Adipocyte (in vitro differentiated cells): ENCODE data around the gene DCBLD2.

ENCODE experiments used
- DNase-seq: peaks from one replicate; pipeline ENCODE4 v3.0.0-alpha.2; 2015; ENCODE audit warnings: low read depth
- H3K27me3 ChIP-seq: replicated peaks from 2 replicates; pipeline ENCODE4 v1.7.0; 2013; ENCODE audit warnings: mild to moderate bottlenecking, low read length, moderate library complexity; ENCODE audit not compliant: control insufficient read depth, insufficient read depth
- H3K36me3 ChIP-seq: 2 replicates; pipeline ENCODE4 v1.7.0; 2013; ENCODE audit warnings: low read length, mild to moderate bottlenecking, moderate library complexity; ENCODE audit not compliant: control insufficient read depth, insufficient read depth, severe bottlenecking
- H3K4me1 ChIP-seq: 2 replicates; pipeline ENCODE4 v1.7.0; 2013; ENCODE audit warnings: mild to moderate bottlenecking, low read length, moderate library complexity; ENCODE audit not compliant: control insufficient read depth, insufficient read depth
- H3K4me3 ChIP-seq: 2 replicates; pipeline ENCODE4 v1.7.0; 2013; ENCODE audit warnings: mild to moderate bottlenecking, low read length, moderate library complexity
- H3K9ac ChIP-seq: 2 replicates; pipeline ENCODE4 v1.7.0; 2013; ENCODE audit warnings: mild to moderate bottlenecking, low read length, moderate library complexity
- H3K9me3 ChIP-seq: 2 replicates; pipeline ENCODE4 v1.7.0; 2013; ENCODE audit warnings: mild to moderate bottlenecking, low read length, moderate library complexity; ENCODE audit not compliant: control insufficient read depth

DCBLD2 gene

DNA sequence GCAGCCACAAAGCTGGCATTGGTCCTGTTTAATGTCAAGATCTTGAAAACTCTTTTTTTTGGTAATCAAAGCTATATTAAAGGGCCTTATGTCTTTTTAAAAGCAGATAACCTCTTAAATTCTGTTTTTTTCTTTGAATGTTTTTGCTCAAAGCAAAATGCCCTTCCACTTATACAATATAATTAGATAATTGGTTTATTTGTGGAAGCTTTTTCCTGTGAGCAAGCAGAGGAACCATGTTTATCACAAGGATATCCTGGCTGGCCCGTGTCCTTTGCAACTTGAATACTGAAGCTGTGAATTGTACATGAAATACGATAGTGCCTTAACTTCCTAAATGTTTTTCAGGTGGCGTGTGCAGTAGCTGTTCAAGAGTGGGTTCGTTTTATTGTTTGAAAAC lies 135.8 kb downstream of the DCBLD2 start:
- no peak for DNase-seq
- no peaks in the 10 kb centered on the region for H3K9me3 ChIP-seq
- no peaks in the 10 kb centered on the region for H3K27me3 ChIP-seq
- H3K36me3 ChIP-seq = no peaks in the 10 kb centered on the region
- no peak overlapping the region for H3K4me3 ChIP-seq
- peaks cover 29% of the 10 kb centered on the region for H3K4me1 ChIP-seq
- no peak overlapping the region for H3K9ac ChIP-seq

DNA sequence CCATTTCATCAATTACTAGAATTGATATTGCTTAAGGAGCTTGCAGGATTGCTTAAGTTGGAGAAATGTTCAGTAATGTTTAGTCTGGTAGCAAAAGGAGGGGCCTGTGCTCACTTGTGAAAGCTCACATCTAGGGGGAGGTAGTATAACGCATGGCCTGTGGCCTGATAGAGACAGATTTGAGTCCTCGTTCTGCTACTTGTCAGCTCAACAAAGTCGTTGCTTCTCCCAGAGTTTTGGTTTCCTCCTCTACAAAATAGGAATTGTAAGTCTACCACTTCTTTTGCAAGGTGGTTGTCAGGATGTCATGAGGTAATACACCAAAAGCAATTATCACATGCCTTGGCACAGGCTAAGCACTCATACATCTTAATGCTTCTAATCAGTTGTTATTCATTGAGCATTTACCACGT lies 137.0 kb downstream of the DCBLD2 start:
- Histone ChIP-seq H3K4me1 (peaks cover 24% of the 10 kb centered on the region), H3K27me3 (no peaks in the 10 kb centered on the region), H3K9me3 (no peaks in the 10 kb centered on the region), H3K36me3 (no peaks in the 10 kb centered on the region), H3K9ac (no peak overlapping the region), H3K4me3 (no peak overlapping the region)
- DNase-seq = peak; percentile 26

DNA sequence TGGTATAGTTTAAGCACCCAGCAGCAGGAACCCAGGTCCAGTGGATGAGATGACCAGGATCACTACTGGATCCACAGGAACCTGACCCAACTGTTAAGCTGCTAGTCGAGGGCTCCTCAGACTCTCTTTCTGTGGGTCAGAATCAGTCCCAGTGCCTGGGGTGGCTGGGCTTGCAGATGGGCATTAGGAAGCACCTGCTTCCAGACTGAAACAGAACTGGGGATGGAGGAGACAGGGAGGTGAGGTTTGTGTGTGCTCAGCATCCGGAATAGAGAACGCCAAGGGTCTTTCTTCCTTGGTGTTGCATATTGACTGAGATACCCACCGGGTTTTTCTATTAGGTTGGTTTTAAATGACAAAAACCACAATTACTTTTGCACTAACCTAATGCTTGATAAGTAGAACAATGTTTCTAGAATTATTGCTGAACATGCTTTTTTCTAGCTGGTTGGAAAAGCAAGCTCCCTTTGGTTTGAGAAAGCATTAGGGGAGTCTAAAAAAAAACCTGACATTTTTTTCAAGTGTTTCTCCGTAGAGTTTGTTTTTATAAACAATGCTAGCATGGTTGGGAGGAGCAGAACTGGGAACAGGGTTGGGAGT lies 137.6 kb downstream of the DCBLD2 start:
- no peaks in the 10 kb centered on the region for H3K36me3 ChIP-seq
- H3K4me1 ChIP-seq = peaks cover 22% of the 10 kb centered on the region
- H3K4me3 ChIP-seq = no peak overlapping the region
- H3K27me3 ChIP-seq = no peaks in the 10 kb centered on the region
- H3K9me3 ChIP-seq = no peaks in the 10 kb centered on the region
- no peak overlapping the region for H3K9ac ChIP-seq
- DNase-seq = no peak

DNA sequence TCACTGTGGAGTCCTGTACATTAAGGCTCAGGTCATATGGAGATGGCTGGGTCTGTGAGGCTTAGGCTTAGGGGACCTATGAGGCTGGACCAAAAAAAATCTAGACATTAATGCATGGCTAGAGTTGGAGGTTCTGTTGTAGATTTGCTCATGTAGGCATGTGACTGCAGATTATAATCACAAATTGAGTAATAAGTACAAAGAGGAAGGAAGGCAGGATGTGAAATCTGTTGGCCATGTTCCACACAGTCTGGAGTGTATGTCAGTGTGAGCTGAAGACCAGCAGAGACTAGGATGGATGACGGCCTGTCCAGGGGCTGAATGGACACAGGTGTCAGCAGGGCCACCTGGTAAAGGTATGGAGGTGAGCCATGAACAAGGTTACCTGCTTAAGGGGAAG lies 138.4 kb downstream of the DCBLD2 start, which contains the start of gene ST3GAL6:
Gene ST3GAL6, plus strand, starts transcription at position 265 of the 400 bp plus-strand sequence. CDS start 5,101 bp downstream, outside the sequence.
- Histone ChIP-seq H3K9me3 (no peaks in the 10 kb centered on the region), H3K4me3 (no peak within 1 kb of the TSS), H3K9ac (no peak within 1 kb of the TSS), H3K36me3 (no peaks in the 10 kb centered on the region), H3K4me1 (peaks cover 22% of the 10 kb centered on the region), H3K27me3 (no peaks in the 10 kb centered on the region)
- peak; percentile 28 for DNase-seq

DNA sequence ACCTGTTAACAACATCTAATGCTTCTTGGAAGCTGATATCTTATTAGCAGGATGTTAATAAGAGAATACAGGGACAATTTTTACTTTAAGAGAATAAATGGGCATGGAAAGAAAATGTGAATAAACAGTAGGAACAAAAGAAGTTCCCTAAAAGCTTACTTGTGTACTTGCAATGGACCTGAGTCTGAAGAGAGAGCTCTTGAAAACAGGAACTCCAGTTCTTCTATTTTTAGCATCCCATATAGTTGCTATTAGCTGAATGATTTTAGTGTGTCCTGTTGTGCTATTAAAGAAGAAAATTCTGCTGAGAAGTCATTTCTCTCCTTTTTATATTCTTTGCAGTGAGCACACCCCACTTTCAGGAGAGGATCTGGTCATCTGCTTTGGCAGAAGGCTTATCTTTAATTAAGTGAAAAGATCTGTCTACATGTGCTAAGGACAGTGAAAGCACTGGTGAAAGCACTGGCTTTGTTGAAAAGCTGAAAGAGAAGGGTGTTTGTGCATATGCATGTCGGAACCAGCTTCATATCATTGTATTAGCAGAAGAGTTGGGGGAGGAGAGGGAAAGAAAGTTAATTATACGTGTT lies 139.8 kb downstream of the DCBLD2 start:
- Histone ChIP-seq H3K9me3 (no peaks in the 10 kb centered on the region), H3K36me3 (no peaks in the 10 kb centered on the region), H3K27me3 (no peaks in the 10 kb centered on the region), H3K4me3 (no peak overlapping the region), H3K4me1 (peaks cover 22% of the 10 kb centered on the region), H3K9ac (no peak overlapping the region)
- no peak for DNase-seq

DNA sequence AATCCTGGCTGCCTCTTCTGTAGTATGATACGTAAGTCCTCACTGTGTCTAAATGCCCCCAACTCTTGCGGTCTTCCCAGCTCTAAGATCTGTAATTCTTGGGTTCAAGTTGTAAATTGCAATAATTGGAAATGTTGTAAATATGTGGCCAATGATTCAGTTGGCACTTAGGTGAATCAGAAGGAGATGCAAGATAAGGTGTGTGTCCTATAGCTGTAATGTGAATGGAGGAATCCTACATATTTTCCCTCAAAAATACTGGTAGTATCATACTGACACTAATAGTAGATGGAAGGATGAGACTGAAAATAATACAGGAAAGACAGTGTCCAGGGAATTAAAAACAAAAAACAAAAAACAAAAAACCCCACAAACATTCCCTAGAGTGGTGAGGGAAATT lies 141.9 kb downstream of the DCBLD2 start:
- Histone ChIP-seq H3K27me3 (no peaks in the 10 kb centered on the region), H3K36me3 (no peaks in the 10 kb centered on the region), H3K4me3 (no peak overlapping the region), H3K9me3 (no peaks in the 10 kb centered on the region), H3K9ac (no peak overlapping the region), H3K4me1 (peaks cover 20% of the 10 kb centered on the region)
- DNase-seq = no peak

DNA sequence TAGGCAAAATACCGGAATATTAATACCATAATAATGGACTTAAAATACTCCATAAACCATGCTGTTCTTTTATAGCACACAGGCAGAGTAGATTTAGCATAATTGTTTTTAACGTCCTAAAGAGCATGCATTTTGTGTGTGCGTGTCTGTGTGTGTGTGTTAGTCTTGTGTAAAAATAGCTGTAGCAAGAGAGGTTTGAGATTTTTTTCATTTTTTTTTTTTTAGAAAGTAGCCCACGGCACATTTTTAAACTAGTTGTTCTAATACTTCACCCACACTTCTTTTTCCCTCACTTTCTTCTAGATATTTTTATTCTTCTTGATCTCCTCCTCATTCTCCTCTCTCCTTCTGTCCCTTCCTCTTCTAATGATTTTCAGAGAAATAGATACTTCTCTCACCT lies 145.9 kb downstream of the DCBLD2 start:
- no peaks in the 10 kb centered on the region for H3K4me1 ChIP-seq
- no peaks in the 10 kb centered on the region for H3K36me3 ChIP-seq
- no peak for DNase-seq
- H3K4me3 ChIP-seq = no peak overlapping the region
- H3K9me3 ChIP-seq = no peaks in the 10 kb centered on the region
- H3K27me3 ChIP-seq = no peaks in the 10 kb centered on the region
- H3K9ac ChIP-seq = no peak overlapping the region

DNA sequence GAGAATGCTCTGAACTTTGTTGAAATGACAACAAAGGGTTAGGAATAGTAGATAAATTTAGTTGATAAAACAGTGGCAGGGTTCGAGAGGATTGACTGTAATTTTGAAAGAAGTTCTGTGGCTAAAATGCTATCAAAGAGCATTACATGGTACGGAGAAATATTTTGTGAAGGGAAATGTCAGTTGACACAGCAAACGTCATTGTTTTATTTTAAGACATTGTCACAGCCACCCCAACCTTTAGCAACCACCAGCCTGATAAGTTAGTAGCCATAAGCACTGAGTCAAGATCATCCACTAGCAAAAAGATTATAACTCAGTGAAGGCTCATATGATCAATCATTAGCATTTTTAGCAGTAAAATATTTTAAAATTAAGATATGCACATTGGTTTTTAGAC lies 147.0 kb downstream of the DCBLD2 start:
- DNase-seq = no peak
- no peaks in the 10 kb centered on the region for H3K27me3 ChIP-seq
- H3K4me1 ChIP-seq = no peaks in the 10 kb centered on the region
- H3K4me3 ChIP-seq = no peak overlapping the region
- H3K9me3 ChIP-seq = no peaks in the 10 kb centered on the region
- H3K9ac ChIP-seq = no peak overlapping the region
- no peaks in the 10 kb centered on the region for H3K36me3 ChIP-seq

DNA sequence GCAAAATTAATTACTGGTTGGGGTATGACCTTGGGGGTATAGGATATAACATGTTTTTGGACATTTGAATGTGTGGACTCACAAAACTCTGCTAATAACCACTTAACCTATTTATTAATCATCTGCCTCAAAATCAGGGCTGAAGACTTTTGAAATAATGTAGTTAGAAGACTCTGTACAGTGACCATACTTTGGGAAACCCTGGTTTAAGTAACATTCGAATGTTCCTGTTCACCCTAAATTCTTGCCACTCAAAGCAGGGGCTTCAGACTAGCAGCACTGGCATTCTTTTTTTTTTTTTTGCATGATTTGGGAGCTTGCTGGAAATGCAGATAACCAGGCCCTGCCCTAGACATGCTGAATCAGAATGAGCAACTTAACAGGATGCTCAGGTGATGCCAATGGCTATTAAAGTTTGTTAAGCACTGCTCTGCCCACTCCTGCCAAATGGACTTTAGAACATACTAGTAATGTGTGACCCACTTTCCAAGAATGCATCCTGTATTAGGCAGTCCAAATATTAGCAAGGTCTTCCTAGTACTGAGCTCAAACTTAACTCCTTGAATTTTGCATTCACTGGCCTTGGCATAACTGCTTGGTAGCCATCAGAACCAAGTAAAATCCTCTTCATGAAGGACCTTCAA lies 151.1 kb downstream of the DCBLD2 start:
- Histone ChIP-seq H3K4me3 (no peak overlapping the region), H3K4me1 (no peaks in the 10 kb centered on the region), H3K36me3 (no peaks in the 10 kb centered on the region), H3K9me3 (no peaks in the 10 kb centered on the region), H3K27me3 (no peaks in the 10 kb centered on the region), H3K9ac (no peak overlapping the region)
- DNase-seq = no peak

DNA sequence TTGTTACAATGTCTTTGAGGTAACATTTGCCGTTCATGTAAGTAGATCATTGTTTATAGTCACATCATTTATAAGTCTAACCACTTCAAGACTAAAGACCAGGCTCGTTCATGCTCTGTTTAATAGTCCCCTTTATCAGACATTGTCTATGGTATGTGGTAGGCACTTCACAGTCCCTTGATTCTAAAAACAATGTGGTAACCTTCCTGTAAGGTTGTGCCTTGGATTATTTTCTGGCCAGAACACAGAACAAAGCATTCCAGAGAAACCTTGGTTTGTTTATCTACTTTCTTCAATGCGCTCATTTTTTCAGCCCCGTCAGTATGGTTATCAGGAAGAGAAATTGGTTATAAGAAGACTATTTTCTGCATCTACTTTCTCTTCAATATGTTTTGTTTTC lies 154.6 kb downstream of the DCBLD2 start:
- DNase-seq = no peak
- Histone ChIP-seq H3K36me3 (no peaks in the 10 kb centered on the region), H3K27me3 (no peaks in the 10 kb centered on the region), H3K4me1 (no peaks in the 10 kb centered on the region), H3K9me3 (no peaks in the 10 kb centered on the region), H3K4me3 (no peak overlapping the region), H3K9ac (no peak overlapping the region)

DNA sequence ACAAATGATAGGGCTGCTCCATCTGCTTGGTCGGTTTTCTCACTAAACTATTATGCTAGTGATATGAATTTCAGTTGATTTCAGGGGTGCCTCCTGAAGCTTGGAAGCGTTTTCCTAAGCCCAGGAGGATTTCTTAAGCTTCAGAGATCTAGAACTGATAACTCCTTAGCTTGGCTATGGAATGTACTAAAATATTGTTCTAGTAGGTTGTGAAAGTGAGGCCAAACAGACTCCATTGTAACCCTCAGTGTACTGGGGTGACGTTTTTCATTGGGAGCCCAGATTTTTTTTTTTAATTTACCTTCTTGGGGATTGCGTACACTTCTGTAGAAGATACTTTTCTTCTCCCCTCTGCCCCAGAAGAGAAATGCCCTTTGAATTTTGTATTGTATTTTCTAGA lies 155.4 kb downstream of the DCBLD2 start:
- no peaks in the 10 kb centered on the region for H3K36me3 ChIP-seq
- H3K4me3 ChIP-seq = no peak overlapping the region
- H3K4me1 ChIP-seq = no peaks in the 10 kb centered on the region
- H3K27me3 ChIP-seq = no peaks in the 10 kb centered on the region
- no peaks in the 10 kb centered on the region for H3K9me3 ChIP-seq
- no peak overlapping the region for H3K9ac ChIP-seq
- no peak for DNase-seq
